Endothelial cell (in vitro differentiated cells): Measurements from ENCODE around the gene CD164L2. TPM values are rescaled to one million over a fixed set of nuclear protein-coding genes. Genes with fewer than 3 reads are reported as not detected.

Source experiments
- DNase-seq: peaks from one replicate; pipeline ENCODE4 v3.0.0; 2021; ENCODE audit warnings: low spot score
- H3K27ac Mint-ChIP-seq: one replicate; pipeline ENCODE4 v1.8.0; 2021; ENCODE audit warnings: mixed read lengths, inconsistent platforms; ENCODE audit not compliant: unreplicated experiment
- H3K27me3 Mint-ChIP-seq: one replicate; pipeline ENCODE4 v1.8.0; 2021; ENCODE audit warnings: mild to moderate bottlenecking, moderate library complexity, mixed read lengths, inconsistent platforms; ENCODE audit not compliant: unreplicated experiment
- H3K36me3 Mint-ChIP-seq: one replicate; pipeline ENCODE4 v1.8.0; 2021; ENCODE audit warnings: mild to moderate bottlenecking, low read depth, mixed read lengths, inconsistent platforms; ENCODE audit not compliant: unreplicated experiment
- H3K4me1 Mint-ChIP-seq: one replicate; pipeline ENCODE4 v1.8.0; 2021; ENCODE audit warnings: mild to moderate bottlenecking, mixed read lengths, inconsistent platforms; ENCODE audit not compliant: unreplicated experiment
- H3K4me3 Mint-ChIP-seq: one replicate; pipeline ENCODE4 v1.8.0; 2021; ENCODE audit warnings: mild to moderate bottlenecking, mixed read lengths, inconsistent platforms; ENCODE audit not compliant: unreplicated experiment
- H3K9me3 Mint-ChIP-seq: one replicate; pipeline ENCODE4 v1.8.0; 2021; ENCODE audit warnings: mixed read lengths, inconsistent platforms; ENCODE audit not compliant: unreplicated experiment
- CTCF ChIP-seq: fragments of 200-600 bp; sonication (generic); IDR thresholded peaks from one replicate; pipeline ENCODE4 v1.5.0; 2021; ENCODE audit warnings: antibody characterized with exemption; ENCODE audit not compliant: unreplicated experiment
- total RNA-seq: library from RNA; stranded (reverse); fragmentation: NEBNext Ultra II Directional; extraction: Animal tissue kit (Norgen Biotek cat#: 25700); gene quantifications from one replicate; pipeline ENCODE4 v1.2.1, GENCODE V29; 2021; ENCODE audit not compliant: unreplicated experiment

Gene CD164L2
- total RNA-seq, 1 donor from 2014 or later, result 0.72 TPM

GRCh38 chr1:27368869-27369582 is 14.1 kb downstream of the CD164L2 start:
- Mint-ChIP-seq H3K27me3 (peaks cover 11% of the 10 kb centered on the region), H3K4me3 (no peak overlapping the region), H3K4me1 (peaks cover 29% of the 10 kb centered on the region), H3K27ac (no peak overlapping the region), H3K9me3 (no peaks in the 10 kb centered on the region), H3K36me3 (no peaks in the 10 kb centered on the region)
- DNase-seq, result no peak
- TF ChIP-seq CTCF, result peak; percentile 15

GRCh38 chr1:27367160-27367650 is 15.9 kb downstream of the CD164L2 start:
- no peak for TF ChIP-seq CTCF
- DNase-seq, result no peak
- H3K27me3 Mint-ChIP-seq, result peaks cover 15% of the 10 kb centered on the region
- peaks cover 24% of the 10 kb centered on the region for H3K4me1 Mint-ChIP-seq
- no peak overlapping the region for H3K27ac Mint-ChIP-seq
- H3K4me3 Mint-ChIP-seq, result peak overlapping the region; percentile 88
- no peaks in the 10 kb centered on the region for H3K9me3 Mint-ChIP-seq
- H3K36me3 Mint-ChIP-seq, result peaks cover 11% of the 10 kb centered on the region

GRCh38 chr1:27366411-27367159 is 16.5 kb downstream of the CD164L2 start, which contains the start of gene MAP3K6:
MAP3K6 (minus strand) TSS chr1:27366961; CDS start chr1:27366597, 364 bp downstream.
- H3K4me3 Mint-ChIP-seq, result peak within 1 kb of the TSS; percentile 91
- peaks cover 14% of the 10 kb centered on the region for H3K27me3 Mint-ChIP-seq
- H3K4me1 Mint-ChIP-seq, result peaks cover 24% of the 10 kb centered on the region
- peak; percentile 79 for DNase-seq
- peak within 1 kb of the TSS; percentile 42 for H3K27ac Mint-ChIP-seq
- no peaks in the 10 kb centered on the region for H3K9me3 Mint-ChIP-seq
- peaks cover 13% of the 10 kb centered on the region for H3K36me3 Mint-ChIP-seq
- TF ChIP-seq CTCF, result no peak

DNA sequence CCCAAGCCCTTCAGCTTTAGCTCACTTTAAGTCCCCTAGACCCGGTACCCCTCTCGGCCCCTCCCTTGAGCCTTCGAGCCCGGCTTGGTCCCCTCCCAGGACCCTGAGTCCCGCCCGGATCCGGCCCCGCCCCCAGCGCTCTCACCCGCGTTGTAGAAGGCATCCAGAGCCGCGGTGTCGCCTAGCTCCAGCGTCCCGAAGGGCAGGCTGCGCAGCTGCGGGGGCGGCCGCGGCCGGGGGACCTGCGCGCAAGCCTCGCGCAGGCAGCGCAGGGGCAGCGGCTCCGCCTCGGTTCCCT is 17.1 kb downstream of the CD164L2 start:
- H3K36me3 Mint-ChIP-seq, result peaks cover 13% of the 10 kb centered on the region
- H3K4me3 Mint-ChIP-seq, result peak overlapping the region; percentile 91
- H3K27ac Mint-ChIP-seq, result peak overlapping the region; percentile 42
- H3K4me1 Mint-ChIP-seq, result peaks cover 24% of the 10 kb centered on the region
- no peak for TF ChIP-seq CTCF
- no peaks in the 10 kb centered on the region for H3K9me3 Mint-ChIP-seq
- H3K27me3 Mint-ChIP-seq, result peaks cover 14% of the 10 kb centered on the region
- DNase-seq, result peak; percentile 75
